Stimulated activated memory B cell treated with anti-CD40 and anti-IgM and Interleukin-4, amounts not matched to agents 10 μg/mL and 1 μg/mL and 100 μg/mL, for 72 hours (primary cell): Measurements from ENCODE around the gene TCF15.
A peak's percentile ranks its signal among the peaks of the same experiment; 100 is the strongest.

Experiments
- ATAC-seq: fragments of 150-1000 bp; cut with Tn5 transposase; 2 replicates; pipeline ENCODE4 v1.10.0; 2021
- H3K27ac Mint-ChIP-seq: one replicate; pipeline ENCODE4 v1.8.0; 2022; ENCODE audit warnings: mild to moderate bottlenecking, mixed read lengths
- H3K27me3 Mint-ChIP-seq: one replicate; pipeline ENCODE4 v1.8.0; 2022; ENCODE audit warnings: mixed read lengths
- H3K36me3 Mint-ChIP-seq: one replicate; pipeline ENCODE4 v1.8.0; 2022; ENCODE audit warnings: mixed read lengths
- H3K4me1 Mint-ChIP-seq: one replicate; pipeline ENCODE4 v1.8.0; 2022; ENCODE audit warnings: mixed read lengths
- H3K4me3 Mint-ChIP-seq: one replicate; pipeline ENCODE4 v1.8.0; 2022; ENCODE audit warnings: mild to moderate bottlenecking, moderate library complexity, mixed read lengths
- H3K9me3 Mint-ChIP-seq: one replicate; pipeline ENCODE4 v1.8.0; 2022; ENCODE audit warnings: mixed read lengths

TCF15 gene, protein sequence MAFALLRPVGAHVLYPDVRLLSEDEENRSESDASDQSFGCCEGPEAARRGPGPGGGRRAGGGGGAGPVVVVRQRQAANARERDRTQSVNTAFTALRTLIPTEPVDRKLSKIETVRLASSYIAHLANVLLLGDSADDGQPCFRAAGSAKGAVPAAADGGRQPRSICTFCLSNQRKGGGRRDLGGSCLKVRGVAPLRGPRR

DNA sequence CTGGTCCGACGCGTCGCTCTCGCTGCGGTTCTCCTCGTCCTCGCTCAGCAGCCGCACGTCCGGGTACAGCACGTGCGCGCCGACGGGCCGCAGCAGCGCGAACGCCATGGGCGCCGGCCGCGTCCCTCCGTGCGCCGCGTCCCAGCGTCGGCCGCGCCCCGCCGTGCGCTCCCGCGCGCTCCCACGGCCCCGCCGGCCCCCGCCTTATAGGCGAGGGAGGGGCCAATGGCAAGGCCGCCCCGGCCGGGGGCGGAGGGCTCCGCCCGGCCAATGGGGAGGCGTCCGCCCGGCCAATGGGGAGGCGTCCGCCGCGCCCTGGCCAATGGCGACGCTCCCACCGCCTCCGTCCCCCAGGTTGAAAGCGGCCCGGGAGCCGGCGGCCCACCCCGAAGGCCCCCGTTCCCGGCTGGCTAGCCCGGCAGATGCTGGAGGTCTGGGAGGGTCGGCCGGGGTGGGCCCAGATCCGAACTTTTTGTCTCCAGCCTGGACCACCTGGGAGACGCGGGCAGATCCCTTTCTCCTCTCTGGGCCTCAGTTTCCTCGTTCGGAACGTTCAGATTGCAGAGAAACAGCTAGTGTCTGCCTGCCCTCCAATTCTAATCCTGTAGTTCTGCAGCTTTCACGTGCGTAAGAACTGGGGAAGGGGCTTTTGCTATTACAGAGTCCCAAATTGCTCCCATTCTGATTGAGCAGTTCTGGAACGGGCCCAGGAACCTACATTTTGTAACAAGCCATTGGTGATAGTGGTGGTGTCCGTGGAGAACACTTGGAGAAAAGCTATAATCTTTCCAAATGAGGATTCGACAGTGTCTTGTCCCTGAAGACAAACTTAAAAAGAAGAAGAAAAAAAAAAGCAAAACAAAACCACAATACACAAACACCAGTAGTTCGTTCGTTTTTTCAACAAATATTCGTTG is at the start of gene TCF15:
Gene TCF15, minus strand, starts transcription at position 180 of the 917 bp plus-strand sequence. Its CDS starts 72 bp downstream, at position 108.
- peaks cover 77% of the 10 kb centered on the region for H3K27me3 Mint-ChIP-seq
- H3K4me3 Mint-ChIP-seq: no peak within 1 kb of the TSS
- H3K27ac Mint-ChIP-seq: no peak within 1 kb of the TSS
- H3K36me3 Mint-ChIP-seq: no peaks in the 10 kb centered on the region
- ATAC-seq: no peak
- no peaks in the 10 kb centered on the region for H3K9me3 Mint-ChIP-seq
- peaks cover under 1% of the 10 kb centered on the region for H3K4me1 Mint-ChIP-seq

DNA sequence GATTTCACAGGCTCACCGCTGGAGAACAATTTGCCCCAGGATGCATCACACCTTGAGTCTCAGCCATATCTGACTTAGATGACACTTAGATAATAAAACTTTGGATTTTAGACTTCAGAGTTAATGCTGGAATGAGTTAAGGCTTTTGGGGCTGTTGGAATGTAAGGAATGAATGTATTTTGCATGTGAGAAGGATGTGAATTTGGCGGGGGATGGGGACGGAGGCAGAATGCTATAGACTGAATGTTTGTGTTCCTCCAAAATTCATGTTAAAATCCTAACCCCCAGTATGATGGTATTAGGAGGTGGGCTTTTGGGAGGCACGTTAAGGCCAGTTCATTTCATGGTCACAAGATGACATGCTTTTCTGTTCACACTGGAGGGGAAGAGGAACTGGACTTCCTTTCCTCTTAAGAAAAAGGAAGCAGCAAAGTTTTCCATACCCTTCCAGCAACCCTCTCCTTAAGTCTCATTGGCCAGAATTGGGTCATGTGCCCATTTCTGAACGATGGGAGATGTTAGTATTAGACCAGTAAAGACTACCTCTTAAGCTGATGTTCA is 48.7 kb upstream of the TCF15 start:
- H3K4me3 Mint-ChIP-seq: no peak overlapping the region
- no peaks in the 10 kb centered on the region for H3K9me3 Mint-ChIP-seq
- H3K27me3 Mint-ChIP-seq: peaks cover 58% of the 10 kb centered on the region
- no peaks in the 10 kb centered on the region for H3K36me3 Mint-ChIP-seq
- ATAC-seq: no peak
- H3K4me1 Mint-ChIP-seq: peaks cover 12% of the 10 kb centered on the region
- no peak overlapping the region for H3K27ac Mint-ChIP-seq

DNA sequence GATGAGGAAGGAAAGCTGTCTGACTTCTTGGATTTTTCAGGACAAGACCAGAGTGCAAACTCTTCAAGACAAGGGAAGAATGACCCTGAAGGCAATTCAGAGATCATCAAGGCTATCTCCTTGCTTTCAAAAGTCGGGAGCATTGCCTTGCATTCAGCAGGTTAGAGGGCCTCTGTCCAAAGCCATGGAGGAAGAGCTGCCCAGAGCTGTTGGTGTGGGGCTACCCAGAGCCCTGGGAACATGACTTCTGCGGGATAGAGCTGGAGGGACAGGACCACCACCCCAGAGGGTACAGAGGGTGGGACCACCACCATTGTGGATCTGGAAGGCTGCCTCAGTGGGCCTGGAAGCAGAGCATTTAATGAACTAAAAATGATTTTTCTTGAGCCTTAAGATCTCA is 48.1 kb upstream of the TCF15 start:
- ATAC-seq: no peak
- Mint-ChIP-seq H3K27ac (no peak overlapping the region), H3K4me3 (no peak overlapping the region), H3K27me3 (peaks cover 54% of the 10 kb centered on the region), H3K4me1 (peaks cover 13% of the 10 kb centered on the region), H3K36me3 (no peaks in the 10 kb centered on the region), H3K9me3 (no peaks in the 10 kb centered on the region)

DNA sequence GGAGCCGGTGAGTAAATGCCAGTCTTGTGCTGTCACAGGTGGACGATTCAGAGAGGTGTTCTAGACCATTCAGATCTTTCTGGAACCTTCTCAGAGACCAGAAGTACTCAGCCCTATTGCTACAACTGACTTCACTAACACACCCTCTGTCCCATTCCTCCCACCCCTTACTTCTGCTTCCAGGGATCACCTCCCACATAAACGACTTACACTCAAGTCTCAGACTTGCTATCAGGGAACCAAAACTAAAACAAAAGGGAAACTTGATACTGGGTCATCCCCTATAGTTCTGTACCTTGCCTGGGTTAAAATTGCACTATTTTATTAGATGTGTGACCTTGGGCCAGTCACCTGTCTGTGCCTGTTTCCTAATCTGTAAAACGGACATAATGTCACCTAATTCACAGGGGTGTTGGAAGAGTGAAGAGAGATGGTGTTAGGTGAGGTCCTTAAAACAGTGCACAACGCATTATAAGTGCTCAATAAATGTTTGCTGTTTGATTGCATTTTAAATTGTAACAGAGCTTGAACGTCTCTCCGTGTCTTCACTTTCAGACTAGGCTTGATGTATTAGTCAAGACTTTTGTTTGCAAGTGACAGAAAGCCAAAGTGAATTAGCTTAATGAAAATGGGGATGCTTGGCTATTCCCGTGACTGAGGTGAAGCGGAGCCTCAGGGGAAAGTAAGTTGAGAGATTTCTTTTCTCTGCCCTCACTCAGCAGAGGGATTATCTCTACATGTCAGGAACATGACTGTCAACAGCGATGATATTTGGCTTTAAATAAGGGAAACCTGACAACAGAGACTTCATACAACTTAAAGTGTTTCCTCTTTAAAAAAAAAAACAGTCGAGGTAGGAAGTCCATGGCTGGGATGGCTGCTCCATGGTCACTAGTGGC is 45.9 kb upstream of the TCF15 start:
- H3K36me3 Mint-ChIP-seq: peaks cover under 1% of the 10 kb centered on the region
- H3K27me3 Mint-ChIP-seq: peaks cover 32% of the 10 kb centered on the region
- no peak overlapping the region for H3K27ac Mint-ChIP-seq
- no peaks in the 10 kb centered on the region for H3K9me3 Mint-ChIP-seq
- H3K4me1 Mint-ChIP-seq: peaks cover 22% of the 10 kb centered on the region
- H3K4me3 Mint-ChIP-seq: no peak overlapping the region
- ATAC-seq: no peak

DNA sequence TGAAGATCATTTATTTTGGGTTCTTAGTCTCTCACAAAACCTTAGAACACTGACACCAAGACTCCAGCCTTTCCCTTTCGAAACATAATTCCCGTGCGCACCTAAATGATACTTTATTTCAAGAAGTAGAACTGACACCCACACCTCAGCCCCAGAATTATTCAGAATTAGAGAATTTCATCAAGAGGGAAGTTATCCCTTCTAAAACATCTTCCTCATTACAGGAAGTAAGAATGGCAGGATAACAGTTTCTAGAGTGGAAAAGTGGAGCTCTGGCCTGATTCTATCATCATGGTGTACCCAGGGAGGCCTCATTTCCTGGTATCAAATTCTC is 44.3 kb upstream of the TCF15 start:
- Mint-ChIP-seq H3K27ac (no peak overlapping the region), H3K36me3 (peaks cover 15% of the 10 kb centered on the region)

DNA sequence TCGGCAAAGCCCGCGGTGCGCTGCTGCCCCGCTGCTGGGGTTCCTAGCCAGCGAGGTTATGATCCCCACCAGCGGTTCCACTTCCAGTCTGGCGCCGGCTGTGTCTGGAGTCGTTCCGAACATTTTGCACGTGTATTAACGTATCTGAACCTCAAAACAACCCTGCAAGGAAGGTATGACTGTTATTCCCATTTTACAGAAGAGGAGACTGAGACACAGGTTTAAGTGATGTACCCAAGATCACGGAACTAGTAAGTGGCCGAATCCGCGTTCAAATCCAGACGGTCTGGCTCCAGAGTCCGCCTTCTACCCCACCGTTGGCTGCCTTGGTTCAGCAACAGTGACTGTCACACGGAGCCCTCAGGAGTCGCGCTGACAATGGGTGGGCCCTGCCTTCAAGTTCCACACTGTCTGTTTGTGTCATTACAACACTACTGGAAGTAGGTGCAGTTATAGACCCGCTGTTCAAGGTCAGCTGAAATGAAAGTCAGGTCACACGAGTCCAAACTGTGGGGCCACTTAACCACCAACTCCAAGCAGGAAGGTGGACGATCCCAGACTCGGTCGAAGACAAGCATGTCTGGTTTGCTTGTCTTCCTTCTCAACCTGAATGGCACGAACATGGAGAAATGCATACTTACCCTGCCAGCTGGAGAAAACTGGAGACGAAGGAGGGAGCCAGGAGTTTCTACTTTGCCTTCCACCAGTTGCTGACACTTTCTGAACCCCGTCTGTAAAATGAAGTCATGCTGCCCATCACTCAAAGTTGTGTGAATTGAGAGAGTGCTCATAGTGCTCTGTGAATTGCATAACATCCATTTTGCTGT is 43.7 kb upstream of the TCF15 start:
- Mint-ChIP-seq H3K27me3 (peaks cover 17% of the 10 kb centered on the region), H3K9me3 (no peaks in the 10 kb centered on the region), H3K36me3 (peaks cover 21% of the 10 kb centered on the region), H3K27ac (no peak overlapping the region), H3K4me3 (peak overlapping the region; percentile 68), H3K4me1 (peaks cover 26% of the 10 kb centered on the region)
- ATAC-seq: no peak

More for the DNA sequence above, 44.3 kb upstream of the TCF15 start:
- Mint-ChIP-seq H3K4me3 (no peak overlapping the region), H3K9me3 (no peaks in the 10 kb centered on the region), H3K27me3 (peaks cover 20% of the 10 kb centered on the region), H3K4me1 (peaks cover 22% of the 10 kb centered on the region)
- ATAC-seq: no peak

DNA sequence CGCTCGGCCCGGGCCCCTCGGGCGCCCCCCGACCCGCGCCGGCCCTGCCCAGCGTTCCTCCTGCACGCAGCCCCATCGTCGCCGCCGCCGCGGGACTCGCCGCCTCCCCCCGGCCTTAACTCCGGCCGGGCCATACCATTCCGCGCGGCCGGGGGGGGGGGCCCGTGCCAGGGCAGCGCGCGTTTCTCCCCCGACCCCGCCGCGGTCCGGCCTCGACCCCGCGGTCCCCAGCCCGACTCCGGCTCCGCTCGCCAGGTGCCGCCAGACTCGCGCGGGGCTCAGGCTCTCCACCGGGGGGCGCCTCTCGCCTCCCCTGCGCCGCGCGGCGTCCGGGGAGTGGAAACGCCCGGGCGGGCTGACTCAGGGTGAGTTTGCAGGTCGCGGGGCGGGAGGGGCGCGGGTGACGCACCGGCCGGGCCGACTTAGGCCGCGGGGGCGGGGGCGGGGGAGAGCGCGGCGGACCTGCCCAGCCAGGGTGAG is 43.0 kb upstream of the TCF15 start, which contains the start of gene SRXN1:
Gene SRXN1, minus strand, starts transcription at position 91 of the 480 bp plus-strand sequence. Its CDS starts 15 bp downstream, at position 76.
- H3K4me1 Mint-ChIP-seq: peaks cover 26% of the 10 kb centered on the region
- H3K36me3 Mint-ChIP-seq: peaks cover 27% of the 10 kb centered on the region
- peaks cover 11% of the 10 kb centered on the region for H3K27me3 Mint-ChIP-seq
- no peaks in the 10 kb centered on the region for H3K9me3 Mint-ChIP-seq
- peak; percentile 92 for ATAC-seq
- peak within 1 kb of the TSS; percentile 76 for H3K4me3 Mint-ChIP-seq
- peak within 1 kb of the TSS; percentile 78 for H3K27ac Mint-ChIP-seq

DNA sequence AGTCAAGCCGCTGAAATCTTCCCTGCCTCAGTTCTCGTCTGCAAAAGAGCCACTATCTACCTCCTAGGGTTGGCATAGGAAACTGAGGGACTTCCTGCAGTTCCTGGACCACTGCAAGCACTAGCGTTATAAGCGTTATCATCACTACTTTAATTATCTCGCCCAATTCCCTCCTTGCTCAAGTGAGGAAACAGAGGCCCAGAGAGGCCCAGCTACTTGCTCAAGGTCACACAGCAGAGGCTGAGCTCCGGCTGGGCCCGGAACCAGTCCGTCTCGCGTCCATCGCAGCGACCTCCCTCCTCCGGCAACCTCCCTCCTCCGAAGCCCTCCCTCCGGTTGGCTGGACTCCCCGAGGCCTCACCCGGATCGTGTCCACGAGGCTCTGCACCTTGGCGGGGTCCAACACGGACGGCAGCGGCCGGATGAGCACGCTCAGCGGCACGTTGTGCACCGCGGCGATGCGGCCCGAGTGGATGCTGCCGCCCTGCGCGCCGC is 42.6 kb upstream of the TCF15 start:
- ATAC-seq: no peak
- Mint-ChIP-seq H3K4me3 (peak overlapping the region; percentile 76), H3K9me3 (no peaks in the 10 kb centered on the region), H3K27me3 (peaks cover 6% of the 10 kb centered on the region), H3K36me3 (peaks cover 32% of the 10 kb centered on the region), H3K27ac (peak overlapping the region; percentile 78), H3K4me1 (peaks cover 26% of the 10 kb centered on the region)

DNA sequence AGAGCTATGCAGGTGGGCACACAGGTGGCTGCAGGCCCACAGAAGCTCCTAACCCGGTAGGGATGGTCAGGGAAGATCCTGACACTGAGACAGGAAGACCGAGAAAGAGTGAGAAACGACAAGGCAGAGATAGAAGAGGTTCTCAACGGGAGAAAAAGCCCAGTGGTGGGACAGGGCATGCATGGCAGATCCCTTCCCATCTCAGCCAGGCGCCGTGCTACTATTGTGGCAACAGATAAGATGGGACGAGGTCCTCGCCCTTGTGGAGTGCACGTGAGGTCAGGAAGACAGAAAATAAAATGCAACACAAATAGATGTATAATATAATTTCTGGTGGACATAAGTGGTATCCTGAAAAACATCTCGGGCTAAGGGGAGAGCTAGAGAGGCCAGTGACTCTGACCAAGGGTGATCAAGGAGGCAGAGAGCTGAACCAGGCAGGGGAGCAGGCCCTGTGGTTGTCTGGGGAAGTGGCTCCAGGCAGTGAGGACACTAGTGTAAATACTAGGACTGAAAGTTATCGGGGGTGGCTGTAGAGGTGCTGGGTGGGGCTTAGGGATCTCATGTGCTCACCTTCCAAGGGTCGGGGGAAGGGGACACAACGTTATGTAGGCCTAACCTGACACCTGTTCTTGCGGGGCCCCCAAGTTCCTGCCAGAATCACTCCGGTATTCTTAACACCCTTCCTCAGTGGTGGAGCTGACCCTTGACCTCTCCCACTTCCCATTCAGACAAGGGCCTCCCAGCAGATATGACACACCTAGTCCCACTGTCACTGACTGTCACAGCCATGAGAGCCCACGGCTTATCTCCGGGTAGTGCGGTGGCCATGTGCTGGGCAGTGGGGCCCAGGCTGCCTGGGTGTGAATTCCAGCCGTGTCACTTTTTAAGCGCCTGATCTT is 41.9 kb upstream of the TCF15 start:
- Mint-ChIP-seq H3K4me1 (peaks cover 26% of the 10 kb centered on the region), H3K36me3 (peaks cover 39% of the 10 kb centered on the region), H3K27ac (peak overlapping the region; percentile 78)

DNA sequence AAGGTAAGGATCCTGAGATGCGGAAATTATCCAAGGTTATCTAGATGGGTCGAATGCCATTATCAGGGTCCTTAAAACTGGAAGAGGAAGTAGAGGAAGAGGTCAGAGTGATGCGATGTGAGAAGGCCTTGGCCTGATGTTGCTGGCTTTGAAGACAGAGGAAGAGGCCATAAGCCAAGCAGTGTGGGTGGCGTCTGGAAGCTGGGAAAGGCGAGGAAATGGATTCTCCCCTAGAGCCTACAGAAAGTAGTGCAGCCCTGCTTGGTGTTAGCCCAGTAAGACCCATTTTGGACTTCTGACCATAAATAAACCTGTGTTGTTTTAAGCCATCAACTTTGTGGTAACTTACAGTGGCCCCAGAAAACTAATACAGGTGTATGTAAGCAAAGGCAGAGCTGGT is 40.8 kb upstream of the TCF15 start:
- no peaks in the 10 kb centered on the region for H3K27me3 Mint-ChIP-seq
- H3K9me3 Mint-ChIP-seq: no peaks in the 10 kb centered on the region
- H3K4me1 Mint-ChIP-seq: peaks cover 27% of the 10 kb centered on the region
- no peak overlapping the region for H3K27ac Mint-ChIP-seq
- no peak for ATAC-seq
- peaks cover 43% of the 10 kb centered on the region for H3K36me3 Mint-ChIP-seq
- H3K4me3 Mint-ChIP-seq: no peak overlapping the region

More for the DNA sequence above, 41.9 kb upstream of the TCF15 start:
- no peaks in the 10 kb centered on the region for H3K27me3 Mint-ChIP-seq
- H3K4me3 Mint-ChIP-seq: peak overlapping the region; percentile 76
- no peaks in the 10 kb centered on the region for H3K9me3 Mint-ChIP-seq
- no peak for ATAC-seq

DNA sequence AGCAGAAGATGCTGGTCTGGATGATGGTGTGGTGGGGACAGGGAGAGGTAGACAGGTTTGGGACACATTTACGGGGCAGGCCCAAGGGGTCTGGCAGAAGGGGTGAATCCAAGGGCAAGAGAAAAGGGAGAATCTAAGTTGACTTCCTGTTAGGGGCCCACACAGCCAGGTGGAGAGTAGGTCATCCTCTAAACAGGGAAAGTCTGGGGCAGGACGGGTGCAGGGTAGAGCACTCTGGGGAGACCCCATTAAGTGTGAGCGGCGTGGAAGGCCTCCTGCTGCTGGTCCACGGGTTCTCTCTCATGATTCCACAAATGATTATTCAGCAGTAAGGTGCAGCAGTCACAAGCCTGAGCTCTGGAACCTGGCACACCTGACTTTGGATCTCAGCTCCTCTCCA is 40.2 kb upstream of the TCF15 start:
- Mint-ChIP-seq H3K27ac (no peak overlapping the region), H3K4me3 (no peak overlapping the region), H3K4me1 (peaks cover 33% of the 10 kb centered on the region), H3K36me3 (peaks cover 43% of the 10 kb centered on the region), H3K9me3 (no peaks in the 10 kb centered on the region), H3K27me3 (no peaks in the 10 kb centered on the region)
- no peak for ATAC-seq

DNA sequence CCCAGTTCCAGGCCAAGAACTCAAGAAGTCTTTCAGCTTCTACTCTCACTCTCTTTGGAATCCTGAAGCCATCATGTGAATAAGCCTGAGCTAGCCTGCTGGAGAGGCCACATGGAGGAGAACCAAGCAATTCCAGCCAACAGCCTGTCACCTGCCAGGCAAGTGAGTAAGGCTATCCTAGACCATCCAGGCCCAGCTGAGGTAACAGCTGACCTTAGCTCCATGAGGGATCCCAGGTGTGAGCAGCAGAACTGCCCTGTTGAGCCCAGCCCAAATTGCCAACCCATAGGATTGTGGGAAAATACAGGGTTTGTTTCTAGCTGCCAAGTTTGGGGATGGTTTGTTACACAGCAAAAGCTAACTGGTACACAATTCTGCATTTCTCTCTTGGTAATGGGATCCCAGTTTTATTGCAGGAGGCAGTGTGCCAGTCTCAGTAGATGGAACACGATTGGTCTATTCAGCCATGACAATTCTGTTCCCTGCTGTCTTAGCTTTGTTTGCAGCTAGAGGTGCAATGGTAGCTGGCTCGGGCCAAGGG is 37.4 kb upstream of the TCF15 start:
- Mint-ChIP-seq H3K4me1 (peaks cover 25% of the 10 kb centered on the region), H3K4me3 (no peak overlapping the region), H3K36me3 (peaks cover 43% of the 10 kb centered on the region), H3K27ac (no peak overlapping the region), H3K27me3 (peaks cover 21% of the 10 kb centered on the region), H3K9me3 (no peaks in the 10 kb centered on the region)
- ATAC-seq: no peak

DNA sequence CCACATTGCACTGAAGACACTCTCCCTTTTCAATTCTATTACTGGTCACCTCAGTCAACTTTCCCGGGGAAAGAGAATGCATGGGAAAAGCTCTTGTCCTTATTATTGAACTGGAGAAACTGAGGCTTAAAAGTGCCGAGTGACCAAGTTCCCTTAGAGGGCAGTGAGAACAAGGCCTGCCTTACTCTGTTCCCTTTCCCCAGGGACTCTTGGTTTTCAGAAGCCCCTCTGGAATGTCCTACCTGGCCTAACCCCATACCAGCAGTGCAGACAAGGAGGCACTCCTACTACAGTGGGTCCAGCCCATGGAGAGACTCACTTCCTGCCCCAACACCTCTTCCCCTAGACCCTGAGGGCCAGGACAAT is 36.7 kb upstream of the TCF15 start:
- H3K27ac Mint-ChIP-seq: no peak overlapping the region
- H3K27me3 Mint-ChIP-seq: peaks cover 22% of the 10 kb centered on the region
- peaks cover 43% of the 10 kb centered on the region for H3K36me3 Mint-ChIP-seq
- ATAC-seq: no peak
- H3K4me1 Mint-ChIP-seq: peaks cover 18% of the 10 kb centered on the region
- no peak overlapping the region for H3K4me3 Mint-ChIP-seq
- H3K9me3 Mint-ChIP-seq: no peaks in the 10 kb centered on the region
